Activated T-helper 17 cell treated with anti-CD3 and anti-CD28 coated beads, Interleukin-2, amount 50 U/mL, for 72 hours (primary cell): ENCODE measurements around the gene SLC34A1. TPM values are rescaled to one million over a fixed set of nuclear protein-coding genes. Genes with fewer than 3 reads are reported as not detected.
A peak's percentile ranks its signal among the peaks of the same experiment; 100 is the strongest.
"Not testable (repeated sequence)": the region's sequence is repeated elsewhere in the genome, so short reads cannot be mapped to it uniquely, and the experiment has no call there.

ENCODE experiments used
- ATAC-seq: fragments of 150-1000 bp; cut with Tn5 transposase; replicated peaks from 2 replicates; pipeline ENCODE4 v1.10.0; 2021; ENCODE audit warnings: mild to moderate bottlenecking, moderate library complexity
- H3K27ac Mint-ChIP-seq: one replicate; pipeline ENCODE4 v1.8.0; 2022; ENCODE audit warnings: mixed read lengths
- H3K27me3 Mint-ChIP-seq: one replicate; pipeline ENCODE4 v1.8.0; 2022; ENCODE audit warnings: mixed read lengths
- H3K36me3 Mint-ChIP-seq: one replicate; pipeline ENCODE4 v1.8.0; 2022; ENCODE audit warnings: low read depth, mild to moderate bottlenecking, mixed read lengths
- H3K4me1 Mint-ChIP-seq: one replicate; pipeline ENCODE4 v1.8.0; 2022; ENCODE audit warnings: mixed read lengths
- H3K4me3 Mint-ChIP-seq: one replicate; pipeline ENCODE4 v1.8.0; 2022; ENCODE audit warnings: mild to moderate bottlenecking, mixed read lengths
- H3K9me3 Mint-ChIP-seq: one replicate; pipeline ENCODE4 v1.8.0; 2022; ENCODE audit warnings: mixed read lengths
- total RNA-seq, 2 donors: library from RNA; stranded (reverse); gene quantifications; one replicate each; pipeline ENCODE4 v1.2.3, GENCODE V29; 2022

The SLC34A1 gene, protein sequence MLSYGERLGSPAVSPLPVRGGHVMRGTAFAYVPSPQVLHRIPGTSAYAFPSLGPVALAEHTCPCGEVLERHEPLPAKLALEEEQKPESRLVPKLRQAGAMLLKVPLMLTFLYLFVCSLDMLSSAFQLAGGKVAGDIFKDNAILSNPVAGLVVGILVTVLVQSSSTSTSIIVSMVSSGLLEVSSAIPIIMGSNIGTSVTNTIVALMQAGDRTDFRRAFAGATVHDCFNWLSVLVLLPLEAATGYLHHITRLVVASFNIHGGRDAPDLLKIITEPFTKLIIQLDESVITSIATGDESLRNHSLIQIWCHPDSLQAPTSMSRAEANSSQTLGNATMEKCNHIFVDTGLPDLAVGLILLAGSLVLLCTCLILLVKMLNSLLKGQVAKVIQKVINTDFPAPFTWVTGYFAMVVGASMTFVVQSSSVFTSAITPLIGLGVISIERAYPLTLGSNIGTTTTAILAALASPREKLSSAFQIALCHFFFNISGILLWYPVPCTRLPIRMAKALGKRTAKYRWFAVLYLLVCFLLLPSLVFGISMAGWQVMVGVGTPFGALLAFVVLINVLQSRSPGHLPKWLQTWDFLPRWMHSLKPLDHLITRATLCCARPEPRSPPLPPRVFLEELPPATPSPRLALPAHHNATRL
- 1 to 10 TPM in 1 of 2 donors, under 1 TPM in 1; 0.56 to 1.1 TPM for total RNA-seq

GRCh38 chr5:177384134-177384533 is at the start of gene SLC34A1:
Gene SLC34A1, plus strand, starts transcription at chr5:177384434. Its CDS starts 1,308 bp downstream, at chr5:177385742.
- Mint-ChIP-seq H3K4me1 (peaks cover 29% of the 10 kb centered on the region), H3K27me3 (no peaks in the 10 kb centered on the region), H3K36me3 (no peaks in the 10 kb centered on the region), H3K9me3 (no peaks in the 10 kb centered on the region), H3K27ac (no peak within 1 kb of the TSS), H3K4me3 (peak within 1 kb of the TSS; percentile 43)
- no peak for ATAC-seq

- Mint-ChIP-seq H3K36me3 (peaks cover 90% of the 10 kb centered on the region), H3K27me3 (no peaks in the 10 kb centered on the region)
Observed at GRCh38 chr5:177334781-177335700, 49.2 kb upstream of the SLC34A1 start.

DNA sequence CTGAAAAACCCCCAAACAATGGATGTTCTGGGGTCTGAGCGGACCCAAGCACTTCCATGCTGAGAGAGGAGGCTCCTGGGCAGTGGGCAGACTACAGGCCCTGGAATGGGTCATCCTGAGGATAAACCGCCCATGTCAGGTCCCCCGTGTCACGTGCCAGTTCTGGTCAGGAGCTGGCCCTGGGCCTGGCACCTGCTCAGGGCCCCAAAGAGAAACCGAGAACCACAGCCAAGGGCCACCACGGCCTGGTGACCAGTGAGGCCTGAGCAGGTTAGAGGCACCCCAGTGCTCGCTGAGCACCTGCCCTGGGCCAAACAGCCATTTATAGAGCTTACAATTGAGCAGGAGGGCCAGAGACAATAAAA is 48.6 kb upstream of the SLC34A1 start:
- Mint-ChIP-seq H3K9me3 (no peaks in the 10 kb centered on the region), H3K4me3 (no peak overlapping the region), H3K4me1 (peaks cover 14% of the 10 kb centered on the region), H3K36me3 (peaks cover 88% of the 10 kb centered on the region), H3K27ac (peak overlapping the region; percentile 44), H3K27me3 (no peaks in the 10 kb centered on the region)
- no peak for ATAC-seq

More at GRCh38 chr5:177334781-177335700, 49.2 kb upstream of the SLC34A1 start:
- Mint-ChIP-seq H3K9me3 (no peaks in the 10 kb centered on the region), H3K4me3 (no peak overlapping the region), H3K27ac (no peak overlapping the region), H3K4me1 (peaks cover 13% of the 10 kb centered on the region)
- ATAC-seq = no peak

DNA sequence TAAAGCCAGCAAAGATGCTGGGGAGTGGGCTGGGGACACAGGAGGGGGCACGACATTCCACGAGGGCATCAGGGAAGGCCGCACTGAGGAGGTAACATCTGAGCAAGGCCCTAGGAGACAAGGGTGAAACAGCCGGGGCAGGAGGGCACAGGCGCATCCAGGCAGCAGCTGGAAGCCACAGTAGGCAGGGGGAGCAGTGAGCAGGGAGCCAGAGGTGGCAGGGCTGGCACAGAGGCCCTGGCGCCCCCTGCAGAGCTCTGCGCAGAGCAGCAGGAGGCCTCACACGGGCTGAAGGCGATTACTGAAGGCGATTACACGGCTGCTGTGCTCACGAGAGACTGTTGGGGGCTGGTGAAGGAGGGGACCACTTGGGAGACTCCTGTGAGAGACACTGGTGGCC is 48.1 kb upstream of the SLC34A1 start:
- peaks cover 14% of the 10 kb centered on the region for H3K4me1 Mint-ChIP-seq
- peak; percentile 44 for ATAC-seq
- no peaks in the 10 kb centered on the region for H3K27me3 Mint-ChIP-seq
- H3K4me3 Mint-ChIP-seq = no peak overlapping the region
- H3K27ac Mint-ChIP-seq = peak overlapping the region; percentile 44
- no peaks in the 10 kb centered on the region for H3K9me3 Mint-ChIP-seq
- H3K36me3 Mint-ChIP-seq = peaks cover 88% of the 10 kb centered on the region

- no peak overlapping the region for H3K4me3 Mint-ChIP-seq
- no peaks in the 10 kb centered on the region for H3K27me3 Mint-ChIP-seq
- no peaks in the 10 kb centered on the region for H3K9me3 Mint-ChIP-seq
- H3K4me1 Mint-ChIP-seq = peaks cover 14% of the 10 kb centered on the region
- ATAC-seq = no peak
- peak overlapping the region; percentile 44 for H3K27ac Mint-ChIP-seq
- peaks cover 88% of the 10 kb centered on the region for H3K36me3 Mint-ChIP-seq
Observed at GRCh38 chr5:177336603-177337494, 47.4 kb upstream of the SLC34A1 start.

DNA sequence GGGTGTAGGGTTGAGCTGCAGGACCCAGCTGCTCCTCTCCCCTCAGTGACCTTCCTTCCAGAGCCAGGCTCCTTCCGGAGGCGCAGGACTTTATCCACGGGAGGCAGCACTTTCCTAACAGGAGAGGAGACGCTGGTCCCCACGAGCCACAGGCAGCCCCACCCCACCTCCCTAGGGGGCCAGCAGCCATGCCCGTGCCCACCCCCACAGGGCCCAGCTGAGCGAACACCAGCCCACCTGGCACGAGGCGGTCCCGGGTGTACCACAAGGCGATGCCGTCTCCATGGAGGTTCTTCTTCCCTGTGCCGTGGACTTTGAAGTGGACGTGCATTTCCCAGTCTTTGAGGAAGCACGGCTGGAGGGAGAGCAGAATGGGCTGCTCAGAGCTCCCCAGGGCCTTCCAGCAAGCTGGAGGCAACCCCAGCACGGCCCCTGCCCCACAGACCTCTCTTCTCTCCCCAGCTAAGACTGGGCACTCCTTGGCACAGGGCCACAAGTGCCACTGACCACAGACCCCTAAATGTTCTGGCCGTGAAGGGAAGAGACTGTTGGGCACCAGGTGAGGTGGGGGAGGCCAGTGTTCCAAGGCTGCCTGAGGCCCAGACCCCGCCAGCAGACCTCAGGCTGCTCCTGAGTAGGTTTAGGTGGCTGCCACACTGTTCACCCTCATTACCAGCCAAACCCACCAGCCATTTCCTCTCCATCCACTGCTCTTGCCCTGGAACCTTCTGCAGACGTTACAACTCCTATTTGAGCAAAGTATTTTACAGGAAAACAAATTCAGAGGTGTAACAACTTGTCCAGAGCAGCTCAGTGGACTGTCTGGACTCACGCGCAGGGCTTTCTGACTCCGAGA is 45.8 kb upstream of the SLC34A1 start:
- Mint-ChIP-seq H3K9me3 (no peaks in the 10 kb centered on the region), H3K36me3 (peaks cover 91% of the 10 kb centered on the region), H3K4me1 (peaks cover 14% of the 10 kb centered on the region), H3K27ac (no peak overlapping the region), H3K4me3 (no peak overlapping the region), H3K27me3 (no peaks in the 10 kb centered on the region)
- no peak for ATAC-seq

DNA sequence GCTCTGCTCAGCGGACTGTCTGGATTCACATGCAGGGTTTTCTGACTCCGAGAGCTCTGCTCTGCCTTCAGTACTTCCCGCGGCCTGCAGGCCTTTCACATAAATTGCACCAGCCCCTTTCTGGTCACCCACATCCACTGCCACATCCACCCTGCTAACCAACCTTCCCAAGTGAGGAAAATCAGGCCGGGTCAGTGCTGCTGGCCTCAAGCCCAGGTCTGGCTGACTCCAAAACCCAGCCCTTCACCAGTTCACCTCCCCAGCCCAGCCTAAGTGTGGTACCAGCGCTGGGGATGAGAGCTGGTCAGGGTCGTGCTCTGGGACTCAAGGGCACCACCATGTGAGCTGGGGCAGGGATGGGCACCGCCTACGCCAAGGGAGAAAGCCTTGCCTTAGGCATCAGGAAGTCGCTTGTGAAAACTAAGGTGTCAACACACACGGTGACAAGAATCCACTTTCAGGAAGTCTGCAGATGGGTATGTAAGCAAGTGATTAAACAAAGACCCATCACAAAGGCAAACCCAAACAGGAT is 45.1 kb upstream of the SLC34A1 start:
- no peaks in the 10 kb centered on the region for H3K27me3 Mint-ChIP-seq
- peaks cover 89% of the 10 kb centered on the region for H3K36me3 Mint-ChIP-seq
- no peaks in the 10 kb centered on the region for H3K9me3 Mint-ChIP-seq
- ATAC-seq = no peak
- H3K4me3 Mint-ChIP-seq = peak overlapping the region; percentile 23
- peak overlapping the region; percentile 42 for H3K27ac Mint-ChIP-seq
- H3K4me1 Mint-ChIP-seq = peaks cover 14% of the 10 kb centered on the region

- not testable (repeated sequence) for H3K4me3 Mint-ChIP-seq, H3K9me3 Mint-ChIP-seq, H3K27ac Mint-ChIP-seq, ATAC-seq, H3K27me3 Mint-ChIP-seq
- Mint-ChIP-seq H3K36me3 (peaks cover 88% of the 10 kb centered on the region), H3K4me1 (peaks cover 15% of the 10 kb centered on the region)
Observed at GRCh38 chr5:177343000-177343399, 41.2 kb upstream of the SLC34A1 start.

GRCh38 chr5:177343777-177344176 is 40.5 kb upstream of the SLC34A1 start:
- H3K27ac Mint-ChIP-seq = no peak overlapping the region
- H3K27me3 Mint-ChIP-seq = no peaks in the 10 kb centered on the region
- peaks cover 92% of the 10 kb centered on the region for H3K36me3 Mint-ChIP-seq
- no peak overlapping the region for H3K4me3 Mint-ChIP-seq
- no peak for ATAC-seq
- H3K4me1 Mint-ChIP-seq = peaks cover 15% of the 10 kb centered on the region
- H3K9me3 Mint-ChIP-seq = no peaks in the 10 kb centered on the region

- Mint-ChIP-seq H3K4me1 (peaks cover 19% of the 10 kb centered on the region), H3K27me3 (no peaks in the 10 kb centered on the region), H3K4me3 (no peak overlapping the region), H3K36me3 (peaks cover 92% of the 10 kb centered on the region), H3K9me3 (no peaks in the 10 kb centered on the region), H3K27ac (no peak overlapping the region)
- no peak for ATAC-seq
Observed at GRCh38 chr5:177344891-177345290, 39.3 kb upstream of the SLC34A1 start.

- peak overlapping the region; percentile 45 for H3K4me3 Mint-ChIP-seq
- no peaks in the 10 kb centered on the region for H3K27me3 Mint-ChIP-seq
- H3K4me1 Mint-ChIP-seq = peaks cover 25% of the 10 kb centered on the region
Observed at GRCh38 chr5:177346820-177347219, 37.4 kb upstream of the SLC34A1 start.

GRCh38 chr5:177347699-177348098 is 36.5 kb upstream of the SLC34A1 start:
- no peak for ATAC-seq
- Mint-ChIP-seq H3K4me1 (peaks cover 25% of the 10 kb centered on the region), H3K36me3 (peaks cover 74% of the 10 kb centered on the region), H3K4me3 (peak overlapping the region; percentile 45), H3K27ac (peak overlapping the region; percentile 36), H3K9me3 (no peaks in the 10 kb centered on the region), H3K27me3 (no peaks in the 10 kb centered on the region)

More at GRCh38 chr5:177346820-177347219, 37.4 kb upstream of the SLC34A1 start:
- H3K9me3 Mint-ChIP-seq = no peaks in the 10 kb centered on the region
- no peak for ATAC-seq
- peak overlapping the region; percentile 36 for H3K27ac Mint-ChIP-seq
- H3K36me3 Mint-ChIP-seq = peaks cover 83% of the 10 kb centered on the region

DNA sequence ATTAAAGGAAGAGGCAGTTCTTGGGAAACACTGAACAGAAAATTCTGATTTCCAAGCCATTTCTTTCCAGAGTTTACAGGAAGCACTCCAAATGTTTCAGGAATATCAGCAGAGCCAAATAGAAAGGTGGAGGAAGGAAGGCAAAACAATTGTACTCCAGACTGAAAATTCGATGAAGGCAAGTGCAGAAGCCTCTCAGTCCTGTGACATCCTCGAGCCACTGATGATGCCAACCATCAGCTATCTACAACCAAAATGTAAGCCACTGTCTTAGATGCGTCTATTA is 34.9 kb upstream of the SLC34A1 start:
- Mint-ChIP-seq H3K9me3 (no peaks in the 10 kb centered on the region), H3K4me1 (peaks cover 28% of the 10 kb centered on the region), H3K27me3 (no peaks in the 10 kb centered on the region), H3K27ac (peak overlapping the region; percentile 99), H3K4me3 (peak overlapping the region; percentile 91), H3K36me3 (peaks cover 63% of the 10 kb centered on the region)
- no peak for ATAC-seq
